OCI-LY7 (cell line): ENCODE measurements around the gene TOM1L2. TPM values are rescaled to one million over a fixed set of nuclear protein-coding genes. Genes with fewer than 3 reads are reported as not detected.

Source experiments
- BruUV-seq: library from RNA; stranded (reverse); fragments of 400-500 nt; replicated peaks from 2 replicates; lab custom pipeline; 2021; lab: Mats Ljungman, UMichigan
- CTCF ChIA-PET: fragments of 300-600 bp; sonication (Branson Sonifier 250); formaldehyde crosslinking; loops from one replicate; lab custom pipeline; 2022; ENCODE audit warnings: antibody characterized with exemption; ENCODE audit not compliant: unreplicated experiment; lab: Charles Lee
- POLR2A ChIA-PET: fragments of 300-600 bp; sonication (Branson Sonifier 250); formaldehyde crosslinking; loops from one replicate; lab custom pipeline; 2022; ENCODE audit warnings: antibody characterized with exemption; lab: Charles Lee
- DNase-seq: peaks from one replicate; pipeline ENCODE4 v3.0.0-alpha.2; 2015; ENCODE audit warnings: low spot score
- H2AFZ ChIP-seq: fragments of 200-600 bp; sonication (generic), shearing (Covaris generic); 2 replicates; pipeline ENCODE4 v1.6.1; 2014; ENCODE audit warnings: mild to moderate bottlenecking, antibody characterized with exemption, low read length, moderate library complexity
- H3K27ac ChIP-seq: fragments of 200-600 bp; sonication (generic); 2 replicates; pipeline ENCODE4 v1.5.1; 2014; ENCODE audit warnings: mixed run types, low read depth, mild to moderate bottlenecking, moderate library complexity, low read length, inconsistent platforms; ENCODE audit not compliant: poor library complexity, severe bottlenecking
- H3K36me3 ChIP-seq: fragments of 200-600 bp; sonication (generic); 2 replicates; pipeline ENCODE4 v1.6.1; 2014; ENCODE audit warnings: mild to moderate bottlenecking, antibody characterized with exemption, low read length, moderate library complexity, mixed read lengths; ENCODE audit not compliant: insufficient read depth
- H3K4me1 ChIP-seq: fragments of 200-600 bp; sonication (generic); 2 replicates; pipeline ENCODE4 v1.5.1; 2014; ENCODE audit warnings: mild to moderate bottlenecking, low read length; ENCODE audit not compliant: insufficient read depth, poor library complexity, severe bottlenecking
- H3K4me2 ChIP-seq: fragments of 200-600 bp; sonication (generic); 2 replicates; pipeline ENCODE4 v1.6.1; 2014; ENCODE audit warnings: mild to moderate bottlenecking, low read length
- H3K4me3 ChIP-seq: fragments of 200-600 bp; sonication (generic); 2 replicates; pipeline ENCODE4 v1.5.1; 2014; ENCODE audit warnings: mild to moderate bottlenecking, low read depth, low read length; ENCODE audit not compliant: poor library complexity, severe bottlenecking
- H3K79me2 ChIP-seq: fragments of 200-600 bp; sonication (generic); 2 replicates; pipeline ENCODE4 v1.6.1; 2016; ENCODE audit warnings: low read depth, mild to moderate bottlenecking, low read length, moderate library complexity, mixed read lengths; ENCODE audit not compliant: insufficient read depth
- H3K9me2 ChIP-seq: fragments of 200-600 bp; sonication (generic); 2 replicates; pipeline ENCODE4 v1.6.1; 2016; ENCODE audit warnings: mild to moderate bottlenecking, low read length, mixed read lengths; ENCODE audit not compliant: insufficient read depth
- H3K9me3 ChIP-seq: fragments of 200-600 bp; sonication (generic); 2 replicates; pipeline ENCODE4 v1.6.1; 2014; ENCODE audit warnings: mild to moderate bottlenecking, mixed run types, low read length, mixed read lengths
- H4K20me1 ChIP-seq: fragments of 200-600 bp; sonication (generic); 2 replicates; pipeline ENCODE4 v1.6.1; 2014; ENCODE audit warnings: mild to moderate bottlenecking, antibody characterized with exemption, low read length, moderate library complexity, mixed read lengths; ENCODE audit not compliant: insufficient read depth
- CTCF ChIP-seq: fragments of 200-600 bp; sonication (generic); conservative IDR thresholded peaks from 2 replicates; pipeline ENCODE4 v1.5.1; 2014; ENCODE audit warnings: mild to moderate bottlenecking, antibody characterized with exemption, low read length, moderate library complexity, mixed read lengths
- EZH2phosphoT487 ChIP-seq: fragments of 200-600 bp; sonication (generic); IDR thresholded peaks from 2 replicates; pipeline ENCODE4 v1.6.1; 2018; ENCODE audit warnings: low read depth, borderline replicate concordance, mild to moderate bottlenecking, mixed run types, antibody characterized with exemption, low read length, moderate library complexity, mixed read lengths
- intact Hi-C: fragments of 100-400 bp; cut with micrococcal nuclease; formaldehyde crosslinking; loops from one replicate; pipeline ENCODE4 v1.10.0; 2022; ENCODE audit not compliant: unreplicated experiment
- total RNA-seq, 2 experiments: library from RNA; depleted of rRNA in 1 of 2; stranded (reverse); fragments of >200 nt in 1 of 2; shearing (Covaris generic) in 1 of 2; gene quantifications; 2 replicates each; pipeline ENCODE4 v1.2.3, GENCODE V29; 2014 to 2022

TOM1L2 gene
- total RNA-seq, 2 experiments from 2014 or later = 4.9 to 14.3 TPM

- Histone ChIP-seq H3K4me1 (peaks cover 71% of the 10 kb centered on the region), H3K4me2 (no peak overlapping the region), H3K36me3 (peaks cover 31% of the 10 kb centered on the region), H2AFZ (no peak overlapping the region), H3K27ac (no peak overlapping the region), H4K20me1 (no peaks in the 10 kb centered on the region), H3K79me2 (peaks cover 57% of the 10 kb centered on the region), H3K9me3 (no peaks in the 10 kb centered on the region), H3K9me2 (no peaks in the 10 kb centered on the region), H3K4me3 (no peak overlapping the region)
- no peak for TF ChIP-seq CTCF
- TF ChIP-seq EZH2phosphoT487 = no peak
- no peak for DNase-seq
- intact Hi-C loops = no loop called here
- BruUV-seq = no TSS peak
- CTCF ChIA-PET = no interaction called here
- POLR2A ChIA-PET = interaction anchor here (0.6 kb wide), 1 partner anchor 189 kb away, joined by 4 read pairs; no protein-coding TSS in a partner anchor
Measured at GRCh38 chr17:17831208-17832031, 140.8 kb downstream of the TOM1L2 start.

GRCh38 chr17:17830740-17831207 lies 141.4 kb downstream of the TOM1L2 start:
- no peak for DNase-seq

More at GRCh38 chr17:17830740-17831207, 141.4 kb downstream of the TOM1L2 start:
- ChIA-PET POLR2A (interaction anchor here (0.6 kb wide), 1 partner anchor 23 kb away, joined by 3 read pairs; no protein-coding TSS in a partner anchor), CTCF (no interaction called here)
- H3K79me2 ChIP-seq = peaks cover 55% of the 10 kb centered on the region
- H3K9me2 ChIP-seq = no peaks in the 10 kb centered on the region
- no peaks in the 10 kb centered on the region for H3K9me3 ChIP-seq
- H3K27ac ChIP-seq = no peak overlapping the region
- BruUV-seq = no TSS peak
- TF ChIP-seq EZH2phosphoT487 (no peak), CTCF (no peak)
- H4K20me1 ChIP-seq = no peaks in the 10 kb centered on the region
- no peak overlapping the region for H2AFZ ChIP-seq
- H3K4me3 ChIP-seq = no peak overlapping the region
- intact Hi-C loops = no loop called here
- H3K36me3 ChIP-seq = peaks cover 36% of the 10 kb centered on the region
- peaks cover 75% of the 10 kb centered on the region for H3K4me1 ChIP-seq
- H3K4me2 ChIP-seq = no peak overlapping the region
